Prostate gland (tissue), 2 donors: ENCODE measurements around the gene ARHGAP25. TPM values are rescaled to one million over a fixed set of nuclear protein-coding genes. Genes with fewer than 3 reads are reported as not detected.

Source experiments
- DNase-seq: peaks from one replicate; pipeline ENCODE4 v3.0.0-alpha.2; 2019; ENCODE audit warnings: low spot score
- H3K27ac ChIP-seq, 2 donors: fragments of 200-600 bp; sonication (generic); 2 replicates each; pipeline ENCODE4 v1.5.1; 2017 to 2019
- H3K27me3 ChIP-seq: fragments of 200-600 bp; sonication (generic); replicated peaks from 2 replicates; pipeline ENCODE4 v1.5.1; 2019; ENCODE audit not compliant: insufficient read depth
- H3K36me3 ChIP-seq, 2 donors: fragments of 200-600 bp; sonication (generic); 1 replicate in 1 of 2; 2 replicates in 1 of 2; pipeline versions ENCODE4 v1.5.1 to v1.8.1; 2017 to 2019
- H3K4me1 ChIP-seq: fragments of 200-600 bp; sonication (generic); replicated peaks from 2 replicates; pipeline ENCODE4 v1.5.1; 2019
- H3K4me3 ChIP-seq, 2 donors: fragments of 200-600 bp; sonication (generic); 2 replicates each; pipeline ENCODE4 v1.5.1; 2017 to 2019
- H3K9me3 ChIP-seq: fragments of 200-600 bp; sonication (generic); 2 replicates; pipeline ENCODE4 v1.5.1; 2017
- POLR2A ChIP-seq: fragments of 450-650 bp; IDR thresholded peaks from one replicate; pipeline ENCODE4 v1.6.1; 2016; ENCODE audit warnings: antibody characterized with exemption, mild to moderate bottlenecking
- POLR2AphosphoS5 ChIP-seq: sonication (generic); formaldehyde crosslinking; IDR thresholded peaks from one replicate; pipeline ENCODE4 v1.6.1; 2017; ENCODE audit warnings: antibody characterized with exemption
- WGBS: methylation state at CpG from one replicate; pipeline ENCODE4 v1.1.5; 2018; 5-methylcytosine and 5-hydroxymethylcytosine counted together
- intact Hi-C: fragments of 100-400 bp; cut with DNase I; formaldehyde crosslinking; loops from one replicate; pipeline ENCODE4 v1.14.2; 2022
- total RNA-seq, 2 donors: library from RNA; depleted of rRNA; stranded (reverse); fragments of >200 nt; gene quantifications; one replicate each; pipeline ENCODE4 v1.1.0, GENCODE V29; 2016
- TF ChIP-seq, protein P1 (sequence below), 4 experiments: fragments of 200-600 bp in 2 of 4; fragments of 450-650 bp in 2 of 4; sonication (generic) in 2 of 4; IDR thresholded peaks; 1 replicate in 3 of 4; 2 replicates in 1 of 4; pipeline ENCODE4 v1.5.1; 2016 to 2019; ENCODE audit warnings: antibody characterized with exemption in 4 of 4, mild to moderate bottlenecking in 2 of 4, moderate library complexity in 2 of 4

ARHGAP25 gene
- total RNA-seq, 2 donors from 2014 or later: 5.0 to 6.2 TPM

DNA sequence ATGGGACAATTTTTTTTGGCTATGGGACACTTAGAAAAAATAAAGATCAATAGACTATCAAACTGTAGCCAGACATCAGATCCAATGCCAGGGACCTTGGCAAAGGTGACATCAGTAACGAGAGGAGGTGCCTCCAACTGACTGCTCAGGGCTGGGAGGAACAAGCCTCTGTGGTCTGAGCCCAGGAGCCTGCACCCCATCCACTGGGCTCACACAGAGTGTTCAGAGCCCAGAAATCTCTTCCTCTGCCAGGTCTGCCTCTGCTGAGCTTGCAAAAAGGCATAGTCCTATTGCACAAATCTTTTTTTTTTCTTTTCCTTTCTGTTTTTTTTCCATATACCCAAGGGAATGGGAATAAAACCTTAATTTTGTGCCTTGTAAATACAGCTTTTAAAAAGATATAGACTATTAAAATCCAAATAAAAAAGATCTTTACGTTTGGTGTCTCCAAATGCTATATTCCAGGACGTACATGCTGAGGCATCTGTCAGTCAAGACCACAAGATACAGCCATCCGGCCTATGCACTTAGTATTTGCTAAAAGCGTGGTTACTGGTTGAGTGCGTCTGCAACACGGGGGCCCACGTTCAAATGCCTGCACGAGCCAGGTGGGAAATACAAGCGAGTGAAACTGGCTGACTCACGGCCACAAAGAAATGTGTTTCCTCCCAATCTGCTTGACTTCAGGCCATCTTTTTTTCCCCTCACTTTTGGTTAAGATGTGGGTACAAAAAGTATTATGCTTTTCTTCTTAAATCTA, 7.8 kb upstream of the ARHGAP25 start:
- Histone ChIP-seq H3K4me3 (no peak overlapping the region), H3K36me3 (no peaks in the 10 kb centered on the region), H3K9me3 (no peaks in the 10 kb centered on the region), H3K27me3 (no peaks in the 10 kb centered on the region), H3K27ac (no peak overlapping the region), H3K4me1 (no peaks in the 10 kb centered on the region)
- intact Hi-C loops: no loop called here
- TF ChIP-seq POLR2A: no peak
- no peak for TF ChIP-seq POLR2AphosphoS5
- TF ChIP-seq, protein P1, sequence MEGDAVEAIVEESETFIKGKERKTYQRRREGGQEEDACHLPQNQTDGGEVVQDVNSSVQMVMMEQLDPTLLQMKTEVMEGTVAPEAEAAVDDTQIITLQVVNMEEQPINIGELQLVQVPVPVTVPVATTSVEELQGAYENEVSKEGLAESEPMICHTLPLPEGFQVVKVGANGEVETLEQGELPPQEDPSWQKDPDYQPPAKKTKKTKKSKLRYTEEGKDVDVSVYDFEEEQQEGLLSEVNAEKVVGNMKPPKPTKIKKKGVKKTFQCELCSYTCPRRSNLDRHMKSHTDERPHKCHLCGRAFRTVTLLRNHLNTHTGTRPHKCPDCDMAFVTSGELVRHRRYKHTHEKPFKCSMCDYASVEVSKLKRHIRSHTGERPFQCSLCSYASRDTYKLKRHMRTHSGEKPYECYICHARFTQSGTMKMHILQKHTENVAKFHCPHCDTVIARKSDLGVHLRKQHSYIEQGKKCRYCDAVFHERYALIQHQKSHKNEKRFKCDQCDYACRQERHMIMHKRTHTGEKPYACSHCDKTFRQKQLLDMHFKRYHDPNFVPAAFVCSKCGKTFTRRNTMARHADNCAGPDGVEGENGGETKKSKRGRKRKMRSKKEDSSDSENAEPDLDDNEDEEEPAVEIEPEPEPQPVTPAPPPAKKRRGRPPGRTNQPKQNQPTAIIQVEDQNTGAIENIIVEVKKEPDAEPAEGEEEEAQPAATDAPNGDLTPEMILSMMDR (IDR thresholded peaks at IDR 0.05): no peak
- WGBS: 50% methylated on average over 11 of the region's 11 CpGs
- no peak for DNase-seq

DNA sequence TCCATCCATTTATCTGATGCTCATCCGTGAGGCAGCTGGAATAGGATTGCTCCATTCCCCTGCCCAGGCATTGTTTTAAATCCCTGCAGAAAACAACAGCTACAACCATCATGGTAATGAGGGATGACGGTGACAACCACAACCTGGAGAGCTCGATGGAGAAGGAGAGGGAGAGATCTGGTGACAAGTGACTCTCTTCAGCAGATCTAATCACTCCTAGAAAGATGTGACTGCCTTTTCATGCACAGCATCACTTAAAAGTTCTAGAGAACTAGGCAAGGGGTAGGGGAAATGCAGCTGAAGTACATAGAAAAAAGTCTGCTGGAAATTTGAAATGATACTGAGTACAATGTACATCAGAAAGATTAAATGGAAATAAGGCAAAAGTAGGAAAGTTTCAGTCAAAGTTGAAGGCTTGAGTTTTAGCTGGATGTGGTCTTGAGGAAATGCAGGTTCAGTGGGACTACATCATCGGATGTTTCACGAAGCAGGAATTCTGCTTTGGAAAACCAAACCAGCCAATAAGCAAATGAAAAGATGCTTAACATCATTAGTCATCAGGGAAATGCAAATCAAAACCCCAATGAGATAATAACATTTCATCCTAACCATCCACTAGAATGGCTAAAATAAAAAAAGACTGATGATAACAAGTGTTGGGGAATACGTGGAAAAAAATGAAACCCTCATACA, 6.8 kb upstream of the ARHGAP25 start:
- no peak overlapping the region for H3K27ac ChIP-seq
- no peaks in the 10 kb centered on the region for H3K9me3 ChIP-seq
- intact Hi-C loops: no loop called here
- no peak for DNase-seq
- H3K36me3 ChIP-seq: no peaks in the 10 kb centered on the region
- H3K4me3 ChIP-seq: no peak overlapping the region
- H3K4me1 ChIP-seq: no peaks in the 10 kb centered on the region
- TF ChIP-seq POLR2A: no peak
- TF ChIP-seq POLR2AphosphoS5: no peak
- TF ChIP-seq, protein P1 (IDR thresholded peaks at IDR 0.05): no peak
- 83% methylated on average over 6 of the region's 6 CpGs for WGBS
- no peaks in the 10 kb centered on the region for H3K27me3 ChIP-seq

DNA sequence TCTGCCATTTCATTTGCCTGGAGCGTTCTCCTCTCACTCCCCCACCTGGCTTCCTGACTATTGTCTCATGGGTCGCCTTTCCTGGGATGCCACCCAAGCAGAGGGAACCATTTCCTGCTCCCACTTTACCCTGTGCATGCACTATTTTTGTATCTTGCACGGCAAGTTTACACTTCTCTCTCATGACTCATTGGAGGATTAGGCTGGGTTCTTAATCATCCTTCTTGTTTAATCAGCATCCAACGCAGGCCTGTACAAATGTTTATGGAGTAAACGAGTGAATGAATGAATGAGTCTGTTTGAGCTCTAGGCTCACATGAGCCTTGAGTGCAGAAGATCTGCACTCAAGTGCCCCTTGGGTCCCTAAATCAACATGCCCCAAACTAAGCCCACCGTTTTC, 3.8 kb upstream of the ARHGAP25 start:
- H3K4me3 ChIP-seq: no peak overlapping the region
- intact Hi-C loops: no loop called here
- H3K9me3 ChIP-seq: no peaks in the 10 kb centered on the region
- no peaks in the 10 kb centered on the region for H3K36me3 ChIP-seq
- TF ChIP-seq, protein P1 (IDR thresholded peaks at IDR 0.05): no peak
- no peak for TF ChIP-seq POLR2A
- TF ChIP-seq POLR2AphosphoS5: no peak
- H3K27ac ChIP-seq: no peak overlapping the region
- 57% methylated on average over 6 of the region's 6 CpGs for WGBS
- no peak for DNase-seq
- H3K4me1 ChIP-seq: no peaks in the 10 kb centered on the region
- H3K27me3 ChIP-seq: no peaks in the 10 kb centered on the region

DNA sequence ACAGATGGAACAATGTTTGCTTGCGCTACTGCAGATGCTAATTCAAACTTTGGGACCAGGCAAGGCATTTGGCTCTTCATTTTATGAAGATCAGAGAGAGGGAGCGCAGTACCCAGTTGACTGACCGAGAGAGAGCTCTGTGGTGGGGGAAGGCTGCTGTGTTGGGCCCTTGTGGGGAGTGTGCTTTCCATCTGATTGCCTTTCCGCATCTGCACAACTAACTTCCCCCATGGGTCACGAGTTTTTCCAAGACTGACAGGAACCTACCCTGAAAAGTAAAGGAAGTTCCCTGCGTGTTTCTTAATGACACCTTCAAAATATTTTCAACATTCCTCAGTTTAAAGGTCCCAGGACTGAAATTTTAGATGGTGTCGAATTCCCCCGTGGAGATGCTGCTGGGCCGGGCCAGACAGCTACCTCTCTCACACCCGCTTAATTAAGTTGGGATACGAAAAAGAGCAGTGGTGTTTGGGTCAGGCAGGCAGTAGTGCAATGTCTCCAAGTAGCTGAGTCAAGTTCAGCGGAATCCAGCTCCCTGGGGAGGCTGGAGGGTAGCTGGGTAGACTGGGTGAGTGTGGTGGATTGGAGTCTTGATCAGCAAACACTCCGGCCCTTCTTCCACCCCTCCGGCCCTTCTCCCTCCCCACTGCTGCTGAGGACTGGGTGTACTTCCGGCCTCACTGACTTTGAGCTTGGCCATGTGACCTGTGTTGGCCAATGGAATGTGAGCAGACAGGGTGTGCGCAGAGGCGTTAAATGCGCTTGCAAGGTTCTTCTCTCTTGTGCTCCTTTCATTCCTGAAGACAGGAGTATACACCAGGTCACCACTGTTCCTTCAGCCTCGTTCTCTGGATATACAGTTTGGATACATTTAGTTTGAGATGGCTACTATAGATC, 2.3 kb upstream of the ARHGAP25 start:
- H3K27ac ChIP-seq: no peak overlapping the region
- no peaks in the 10 kb centered on the region for H3K4me1 ChIP-seq
- no peaks in the 10 kb centered on the region for H3K9me3 ChIP-seq
- 84% methylated on average over 19 of the region's 19 CpGs for WGBS
- TF ChIP-seq POLR2AphosphoS5: no peak
- no peak for TF ChIP-seq POLR2A
- TF ChIP-seq, protein P1 (IDR thresholded peaks at IDR 0.05): no peak
- no peak overlapping the region for H3K4me3 ChIP-seq
- intact Hi-C loops: no loop called here
- no peaks in the 10 kb centered on the region for H3K27me3 ChIP-seq
- no peak for DNase-seq
- no peaks in the 10 kb centered on the region for H3K36me3 ChIP-seq
